NCI-H345 treated with DMSO at 0.1 percent for 48 hours (cell line): ENCODE data around the gene FAIM2.
"Not testable (repeated sequence)": the region's sequence is repeated elsewhere in the genome, so short reads cannot be mapped to it uniquely, and the experiment has no call there.

Source experiments
- DNase-seq: peaks from one replicate; lab custom pipeline; 2025; ENCODE audit not compliant: unreplicated experiment; lab: John Stamatoyannopoulos, UW

Gene FAIM2

DNA sequence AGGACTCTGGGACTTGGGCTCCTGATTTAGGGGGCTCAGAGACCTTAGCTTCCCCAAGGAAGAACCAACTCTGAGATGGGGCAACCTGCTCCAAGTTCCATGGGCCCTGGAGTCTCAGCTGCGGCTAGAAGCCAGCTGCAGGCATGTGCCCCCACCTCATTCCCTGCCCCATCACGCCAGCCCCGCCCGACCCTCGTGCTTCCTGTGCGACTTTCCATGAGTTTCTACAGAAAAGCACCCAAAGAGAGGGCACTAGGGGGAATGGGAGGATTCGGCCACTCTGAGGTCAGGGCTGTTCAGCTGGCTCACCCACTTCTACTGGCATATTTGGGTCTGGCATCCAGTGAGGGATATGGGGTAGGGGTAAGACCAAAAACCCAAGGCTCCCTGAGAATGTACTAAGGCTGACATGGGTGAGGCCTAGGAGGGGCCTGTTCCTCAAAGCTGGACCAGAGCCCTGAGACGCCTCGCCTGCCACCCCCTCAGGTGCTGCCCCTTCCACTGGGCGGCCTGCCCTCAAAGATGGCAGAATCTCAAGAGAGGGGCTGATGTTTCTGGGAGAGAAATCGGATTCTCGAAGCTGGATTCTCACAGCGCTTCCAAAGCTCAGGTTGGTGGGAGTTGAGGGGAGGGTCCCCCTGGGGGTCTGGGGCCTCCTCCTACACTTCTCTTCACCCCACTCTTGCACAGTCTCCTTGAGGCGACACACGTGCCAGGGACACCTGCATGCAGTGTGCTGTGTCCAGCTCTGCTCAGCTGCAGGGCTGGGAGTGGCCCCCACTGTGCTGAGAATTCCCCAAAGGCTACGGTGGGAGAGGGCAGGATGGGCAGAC is 22.1 kb downstream of the FAIM2 start:
- no peak for DNase-seq

DNA sequence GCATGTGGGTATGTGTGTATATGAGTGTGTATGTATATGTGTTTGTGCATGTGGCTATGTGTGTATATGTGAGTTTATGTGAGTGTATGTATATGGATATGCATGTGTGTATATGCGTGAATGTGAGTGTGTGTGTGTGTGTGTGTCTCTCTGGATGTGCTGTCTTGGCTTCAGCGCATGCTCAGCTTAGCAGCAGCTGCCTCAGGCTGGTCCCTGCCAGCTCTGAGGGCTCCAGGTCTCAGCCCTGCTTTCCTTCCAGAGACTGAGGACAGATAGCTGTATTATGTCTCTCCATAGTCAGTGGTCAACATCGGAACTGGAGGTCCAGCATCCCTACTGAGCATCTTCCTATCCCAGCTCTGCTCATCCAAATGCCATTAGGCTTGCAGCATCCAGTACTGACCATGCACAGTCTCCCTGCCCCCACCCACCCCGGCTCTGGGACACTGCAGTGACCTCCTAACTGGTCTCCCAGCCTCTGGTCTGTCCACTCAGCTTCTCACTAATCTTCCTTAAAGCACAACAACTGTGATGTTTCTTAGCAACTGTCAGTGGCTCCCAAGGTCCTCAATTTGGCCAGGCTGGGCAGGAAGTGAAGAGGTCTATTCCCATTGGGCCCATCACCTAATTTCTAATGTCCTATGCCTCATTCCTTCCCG is 22.8 kb downstream of the FAIM2 start:
- DNase-seq: no peak

DNA sequence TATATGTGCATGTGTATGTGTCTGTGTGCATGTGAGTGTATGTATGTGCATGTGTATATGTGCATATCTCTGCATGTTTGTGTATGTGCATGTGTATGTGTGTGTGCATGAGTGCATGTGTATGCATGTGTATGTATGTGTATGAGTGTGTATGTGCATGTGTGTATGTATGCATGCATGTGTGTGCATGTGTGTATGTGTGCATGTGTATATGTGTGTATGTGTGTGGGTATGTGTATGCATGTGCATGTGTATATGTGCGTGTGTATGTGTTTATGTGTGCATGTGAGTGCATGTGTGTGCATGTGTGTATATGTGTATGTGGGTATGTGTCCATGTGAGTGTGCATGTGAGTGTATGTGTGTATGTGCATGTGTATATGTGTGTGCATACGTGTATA is 24.6 kb downstream of the FAIM2 start:
- not testable (repeated sequence) for DNase-seq

DNA sequence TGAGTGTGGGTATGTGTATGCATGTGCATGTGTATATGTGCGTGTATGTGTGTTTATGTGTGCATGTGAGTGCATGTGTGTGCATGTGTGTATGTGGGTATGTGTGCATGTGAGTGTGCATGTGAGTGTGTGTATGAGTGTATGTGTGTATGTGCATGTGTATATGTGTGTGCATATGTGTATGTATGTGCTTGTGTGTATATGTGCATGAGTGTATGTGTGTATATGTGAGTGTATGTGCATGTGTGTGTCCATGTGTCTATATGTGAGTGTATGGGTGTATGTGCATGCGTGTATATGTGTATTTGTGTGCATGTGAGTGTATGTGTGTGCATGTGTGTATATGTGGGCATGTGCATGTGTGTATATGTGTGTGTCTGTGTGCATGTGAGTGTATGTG is 25.7 kb downstream of the FAIM2 start:
- DNase-seq: no peak

DNA sequence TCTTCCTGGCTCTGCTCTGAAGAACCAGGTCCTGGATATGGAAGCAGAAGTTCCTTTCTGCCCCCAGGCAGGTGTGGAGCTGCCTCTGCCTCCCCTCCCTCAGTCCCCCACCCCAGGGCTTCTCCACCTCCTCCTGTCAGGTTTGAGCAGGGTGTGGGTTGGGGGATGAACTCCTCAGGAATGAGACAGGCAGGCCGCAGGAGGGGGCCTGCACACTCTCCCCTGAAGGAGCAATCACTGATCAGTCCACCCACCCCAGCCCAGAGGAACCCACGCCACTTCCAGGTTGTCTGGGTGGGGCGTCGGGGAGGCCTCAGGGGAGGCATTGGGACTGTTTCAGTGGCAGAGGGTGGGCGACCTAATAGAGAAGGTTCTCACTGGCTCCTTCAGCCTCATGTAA is 26.6 kb downstream of the FAIM2 start:
- no peak for DNase-seq

DNA sequence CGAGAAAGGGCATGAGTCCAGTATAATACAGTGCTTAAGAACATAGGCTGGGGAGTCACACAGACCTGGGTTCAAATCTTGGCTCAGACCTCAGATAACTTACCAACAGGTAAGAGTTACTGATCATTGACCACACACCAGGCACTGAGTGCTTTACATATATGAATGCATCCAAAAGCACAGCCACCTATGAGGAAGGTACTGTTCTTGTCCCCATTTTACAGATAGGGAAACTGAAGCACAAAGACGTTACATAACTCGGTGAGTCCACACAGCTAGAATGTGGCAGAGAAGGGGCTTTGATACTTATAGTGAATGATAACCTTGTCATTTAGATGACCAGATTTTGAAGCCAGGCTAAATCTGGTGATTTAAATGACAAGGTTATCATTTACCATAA is 27.6 kb downstream of the FAIM2 start:
- DNase-seq: no peak

DNA sequence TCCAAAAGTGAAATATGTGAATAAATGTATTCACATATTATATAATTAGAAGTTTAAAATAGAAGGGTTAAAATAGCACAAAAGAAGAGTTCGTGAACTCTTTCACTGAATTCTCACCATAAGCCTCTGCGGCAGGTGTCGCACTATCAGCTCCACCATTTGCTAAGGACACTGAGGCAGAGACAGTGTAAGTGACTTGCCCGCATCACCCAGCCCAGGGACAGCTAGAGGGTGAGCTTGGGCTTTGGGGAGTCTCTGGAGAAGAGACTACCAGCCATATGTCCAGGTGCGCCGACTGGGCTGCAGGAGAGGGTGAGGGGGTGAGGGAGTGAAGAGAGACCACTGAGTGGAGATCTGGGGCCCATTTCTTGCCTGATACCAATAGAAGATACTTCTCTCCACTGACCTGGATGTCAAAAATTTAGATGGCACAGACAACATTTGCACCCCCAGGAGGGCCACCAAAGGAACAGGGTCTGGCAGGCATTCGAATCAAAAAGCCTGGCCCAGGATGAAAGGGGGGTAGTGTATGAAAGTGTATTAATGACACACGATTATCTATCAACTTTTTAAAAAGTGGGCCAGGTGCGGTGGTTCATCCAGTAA is 28.5 kb downstream of the FAIM2 start:
- DNase-seq: no peak

DNA sequence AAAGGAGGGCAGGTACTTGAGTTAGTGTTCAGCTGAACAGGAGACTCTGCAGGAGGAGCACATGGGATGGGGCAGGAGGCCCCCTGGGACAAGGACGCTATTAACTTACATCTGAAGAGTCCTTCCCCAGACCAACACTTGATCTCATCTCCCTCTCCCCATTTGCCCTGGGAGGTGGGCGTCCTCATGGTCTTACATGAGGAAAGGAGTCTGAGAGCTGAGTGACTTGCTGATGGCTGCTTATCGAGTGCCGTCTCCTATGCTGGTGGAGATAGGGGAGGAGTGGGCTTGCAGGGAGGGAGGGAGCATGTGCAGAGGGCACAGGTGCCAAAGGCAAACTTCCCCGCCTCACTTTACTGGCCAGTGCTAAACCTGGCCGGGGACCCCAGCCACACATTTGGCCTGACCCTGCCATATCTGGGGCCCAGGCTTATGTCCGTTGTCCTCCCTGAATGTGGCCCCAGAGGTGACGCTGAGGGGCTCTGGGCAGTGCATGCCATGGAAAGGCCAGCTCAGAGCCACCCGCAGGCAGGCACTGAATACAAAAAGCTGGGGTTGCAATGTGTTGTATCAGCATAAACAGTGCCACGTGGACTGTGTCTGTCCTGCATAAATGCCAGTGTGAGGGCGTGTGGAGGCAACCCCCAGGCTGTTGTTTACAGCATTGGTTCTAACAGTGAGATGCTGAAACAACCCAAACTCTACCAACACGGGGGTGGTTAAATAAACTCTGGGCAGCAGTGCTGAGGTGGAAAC is 29.4 kb downstream of the FAIM2 start:
- DNase-seq: no peak

DNA sequence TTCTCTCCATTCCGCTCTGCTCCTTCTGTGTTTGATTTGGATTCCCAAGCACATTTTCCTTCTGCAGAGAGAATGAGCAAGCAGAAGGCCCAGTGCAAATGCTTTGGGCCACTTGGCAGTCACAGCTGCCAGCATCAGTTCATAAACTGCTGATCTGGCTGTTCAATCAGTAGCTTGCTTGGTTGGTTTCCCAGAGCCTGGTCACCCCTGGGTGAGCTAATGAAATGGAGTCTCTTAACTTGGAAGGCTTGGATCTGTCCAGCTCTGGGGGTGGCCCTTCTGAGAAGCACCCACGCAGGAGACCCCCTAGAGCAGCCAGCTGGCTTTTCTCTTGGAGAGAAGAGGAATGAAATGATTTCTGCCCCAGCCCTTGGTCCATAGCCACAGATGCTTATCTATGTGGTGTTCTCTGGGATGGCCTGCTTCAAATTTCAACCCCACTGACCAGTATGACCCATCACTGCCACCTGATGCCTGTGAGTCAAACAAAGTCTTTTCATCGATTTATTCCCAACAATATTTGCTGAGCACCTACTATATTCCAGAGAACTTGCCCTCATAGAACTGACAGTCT is 30.3 kb downstream of the FAIM2 start:
- DNase-seq: no peak

DNA sequence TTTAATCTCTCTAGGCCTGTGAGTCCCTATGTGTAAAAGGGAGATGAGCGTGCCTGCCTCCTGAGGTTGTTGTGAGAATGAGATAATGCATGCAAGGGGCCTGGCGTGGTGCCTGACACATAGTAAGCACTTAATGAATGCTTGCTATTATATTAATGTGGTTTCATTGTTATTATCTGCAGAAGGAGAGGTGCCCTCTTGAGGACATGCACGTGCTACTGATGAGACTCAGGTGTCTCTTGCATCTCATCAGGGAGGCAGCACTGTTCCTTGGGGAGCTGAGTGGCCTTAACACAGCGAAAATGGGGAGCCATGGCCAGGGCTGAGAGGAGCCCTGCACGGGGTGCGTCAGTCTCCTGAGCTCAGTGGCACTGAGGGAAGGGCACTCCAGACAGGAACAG is 30.9 kb downstream of the FAIM2 start:
- no peak for DNase-seq

DNA sequence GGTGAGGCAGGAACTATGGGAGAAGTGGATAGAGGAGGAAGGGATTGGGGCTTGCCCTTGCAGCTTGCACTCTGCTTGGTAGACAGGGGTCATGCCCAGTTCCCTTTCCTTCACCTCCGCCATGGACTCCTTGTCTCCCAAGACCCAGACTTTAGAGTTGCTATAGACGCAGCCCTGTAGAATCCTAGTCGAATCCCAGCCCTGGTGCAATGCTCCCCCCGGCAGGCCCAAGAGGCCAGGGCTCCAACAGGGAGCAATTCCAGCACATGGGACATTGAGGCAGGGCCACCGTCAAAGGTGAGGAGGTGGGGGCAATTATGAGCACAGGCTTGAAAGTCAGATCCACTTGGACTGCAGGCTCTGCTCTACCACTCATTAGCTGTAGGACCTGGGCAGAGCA is 31.3 kb downstream of the FAIM2 start:
- no peak for DNase-seq

DNA sequence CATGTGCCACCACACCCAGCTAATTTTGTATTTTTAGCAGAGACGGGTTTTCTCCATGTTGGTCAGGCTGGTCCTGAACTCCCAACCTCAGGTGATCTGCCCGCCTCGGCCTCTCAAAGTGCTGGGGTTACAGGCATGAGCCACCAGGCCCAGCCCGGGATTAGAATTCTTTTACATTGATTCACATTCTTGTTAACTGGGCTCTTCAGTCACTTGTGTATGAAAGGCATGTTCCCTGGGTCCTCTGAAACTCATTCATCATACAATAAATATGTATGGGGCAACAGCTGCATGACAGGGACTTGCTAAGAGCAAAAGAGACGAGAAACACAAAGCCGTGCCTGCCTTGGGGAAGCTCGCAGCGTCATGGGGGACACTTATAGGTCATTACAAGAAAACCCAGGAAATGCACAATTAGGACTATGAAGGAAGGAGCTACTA is 31.9 kb downstream of the FAIM2 start:
- DNase-seq: not testable (repeated sequence)

DNA sequence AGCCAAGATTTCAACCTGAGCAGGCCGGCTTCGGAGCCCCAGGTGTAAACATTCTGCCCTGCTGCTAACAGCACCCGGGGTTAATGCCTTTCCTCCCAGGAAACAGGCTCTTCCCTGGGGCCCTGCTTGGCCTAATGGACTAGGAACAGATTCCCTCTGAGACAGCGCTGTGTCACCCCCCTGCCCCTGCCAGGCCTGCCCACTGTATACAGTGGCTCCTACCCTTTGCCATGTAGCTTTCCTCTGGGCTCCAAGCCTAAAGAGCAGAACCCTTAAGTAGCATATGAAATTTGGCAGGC is 32.5 kb downstream of the FAIM2 start:
- DNase-seq: no peak

DNA sequence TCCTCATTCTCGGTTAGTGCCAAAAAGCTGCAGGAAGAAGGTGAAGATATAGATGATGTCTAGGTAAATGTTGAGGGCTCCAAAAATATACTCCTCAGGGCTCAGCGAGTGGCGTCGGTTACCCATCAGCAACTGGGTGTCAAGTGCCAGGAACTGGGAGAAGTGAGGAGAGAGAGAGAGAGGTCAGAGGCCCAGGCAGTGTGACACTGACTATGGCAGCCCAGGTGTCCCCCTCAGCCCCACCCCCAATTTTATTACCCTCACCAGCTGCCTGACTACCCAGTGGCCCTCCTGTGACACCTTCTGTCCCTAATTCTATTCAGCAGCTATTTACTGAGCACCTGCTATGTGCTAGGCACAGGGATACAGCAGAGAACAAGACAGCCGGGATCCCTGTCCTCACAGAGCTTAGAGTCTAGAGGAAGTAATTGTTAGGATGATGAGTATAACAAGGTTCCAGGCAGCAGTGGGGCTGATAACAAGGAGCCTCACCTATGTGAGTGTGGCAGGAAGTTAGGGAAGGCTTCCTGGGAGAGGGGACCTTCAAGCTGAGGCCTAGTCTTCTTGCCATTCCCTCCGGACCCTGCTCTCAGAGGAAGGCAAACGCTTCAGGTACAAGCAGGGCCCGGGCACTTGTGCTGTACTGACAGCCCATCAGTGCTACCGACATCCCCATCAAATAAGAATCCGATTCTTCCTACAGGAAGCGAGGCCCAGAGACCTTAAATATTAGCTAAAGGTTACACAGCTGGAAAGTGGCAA is 33.0 kb downstream of the FAIM2 start:
- no peak for DNase-seq

DNA sequence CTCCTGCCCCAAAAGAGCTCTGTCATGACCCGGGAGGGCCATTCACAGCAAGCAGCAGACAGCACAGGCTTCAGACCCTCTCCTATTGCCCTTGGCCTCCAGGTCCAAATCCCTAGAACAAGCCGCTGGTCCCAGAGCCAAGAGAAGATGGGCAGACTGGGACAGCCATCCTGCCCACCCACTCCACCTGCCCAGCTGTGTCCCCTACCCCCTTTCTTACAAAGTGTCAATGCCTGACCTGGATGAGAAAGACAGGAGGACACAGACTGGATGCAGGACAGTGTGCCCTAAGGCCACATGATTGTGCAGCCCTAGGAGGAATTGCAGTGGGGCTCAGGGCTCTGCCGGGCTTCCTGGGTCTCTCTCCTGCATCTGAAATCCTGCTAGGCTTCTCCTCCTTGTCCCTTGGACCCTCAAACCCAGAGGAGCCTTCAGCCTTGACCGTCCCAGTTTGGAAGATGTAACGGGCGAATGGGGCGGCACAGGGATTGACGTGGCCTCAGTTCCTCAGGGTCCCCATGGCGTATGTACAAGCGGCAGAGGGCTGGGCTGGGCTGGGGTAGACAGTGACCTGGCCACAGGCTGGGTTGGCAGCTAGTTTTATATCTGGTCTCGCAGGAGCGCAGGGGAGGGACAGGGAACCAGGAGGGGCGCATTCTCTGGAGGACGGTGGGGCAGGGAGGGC is 33.7 kb downstream of the FAIM2 start:
- DNase-seq: no peak

DNA sequence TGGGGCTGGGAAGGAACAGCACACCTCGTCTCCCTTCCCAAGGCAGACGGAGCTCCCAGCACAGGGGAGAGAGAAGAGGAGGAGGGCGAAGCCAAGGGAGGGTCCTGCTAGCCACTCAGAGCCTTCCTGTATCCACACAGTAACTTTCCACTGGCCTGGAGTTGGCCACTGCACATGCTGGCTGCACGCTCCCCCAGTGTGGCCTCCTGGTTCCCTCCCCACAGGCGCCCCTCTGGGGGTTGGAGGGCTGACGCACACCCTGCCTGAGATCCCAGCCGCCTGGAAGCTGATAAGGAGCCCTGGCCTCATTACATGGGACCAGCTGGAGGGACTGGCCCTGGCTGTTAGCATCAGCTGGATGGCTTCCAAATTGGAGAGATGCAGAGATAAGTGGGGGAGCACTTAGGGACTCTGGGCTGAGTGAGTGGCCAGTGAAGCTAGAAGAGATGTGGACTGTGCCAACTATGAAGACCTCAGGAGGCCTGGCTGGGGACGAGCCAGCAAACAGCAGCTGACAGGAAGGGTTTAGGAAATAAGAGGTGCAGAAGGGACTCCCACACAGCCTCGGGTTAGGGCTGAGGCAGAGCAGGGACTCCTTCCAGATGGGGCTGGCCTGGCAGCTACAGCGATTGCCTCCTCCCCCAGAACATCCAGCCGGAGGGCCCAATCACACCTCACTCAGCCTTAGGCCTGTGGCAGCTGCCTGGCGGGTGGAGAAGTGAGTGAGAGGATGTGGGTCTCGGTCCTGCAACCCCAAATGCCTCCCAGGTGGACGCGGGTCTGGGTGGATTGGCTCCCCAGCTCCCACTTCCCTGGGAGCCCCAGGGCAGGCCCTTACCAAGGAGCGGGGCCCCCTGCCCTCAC is 34.5 kb downstream of the FAIM2 start:
- DNase-seq: peak; percentile 6

DNA sequence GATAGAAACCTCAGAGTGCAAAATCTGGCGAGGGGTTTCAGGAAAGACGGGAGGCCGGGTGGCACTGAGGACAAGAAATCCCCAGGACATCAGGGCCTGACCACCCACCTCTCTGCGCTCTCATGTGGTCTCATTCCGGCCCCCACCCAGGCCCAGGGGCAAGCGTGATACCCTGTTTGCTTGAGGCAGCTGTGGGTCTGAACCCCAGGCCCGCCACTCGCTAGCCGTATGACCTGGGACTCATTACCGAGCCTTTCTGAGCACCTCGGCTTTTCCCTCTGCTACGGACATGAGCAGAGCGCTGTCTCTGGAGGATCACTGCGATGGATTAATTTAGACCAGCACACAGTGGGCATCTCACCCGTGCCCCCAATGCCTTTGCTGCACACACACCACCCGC is 35.3 kb downstream of the FAIM2 start:
- no peak for DNase-seq

DNA sequence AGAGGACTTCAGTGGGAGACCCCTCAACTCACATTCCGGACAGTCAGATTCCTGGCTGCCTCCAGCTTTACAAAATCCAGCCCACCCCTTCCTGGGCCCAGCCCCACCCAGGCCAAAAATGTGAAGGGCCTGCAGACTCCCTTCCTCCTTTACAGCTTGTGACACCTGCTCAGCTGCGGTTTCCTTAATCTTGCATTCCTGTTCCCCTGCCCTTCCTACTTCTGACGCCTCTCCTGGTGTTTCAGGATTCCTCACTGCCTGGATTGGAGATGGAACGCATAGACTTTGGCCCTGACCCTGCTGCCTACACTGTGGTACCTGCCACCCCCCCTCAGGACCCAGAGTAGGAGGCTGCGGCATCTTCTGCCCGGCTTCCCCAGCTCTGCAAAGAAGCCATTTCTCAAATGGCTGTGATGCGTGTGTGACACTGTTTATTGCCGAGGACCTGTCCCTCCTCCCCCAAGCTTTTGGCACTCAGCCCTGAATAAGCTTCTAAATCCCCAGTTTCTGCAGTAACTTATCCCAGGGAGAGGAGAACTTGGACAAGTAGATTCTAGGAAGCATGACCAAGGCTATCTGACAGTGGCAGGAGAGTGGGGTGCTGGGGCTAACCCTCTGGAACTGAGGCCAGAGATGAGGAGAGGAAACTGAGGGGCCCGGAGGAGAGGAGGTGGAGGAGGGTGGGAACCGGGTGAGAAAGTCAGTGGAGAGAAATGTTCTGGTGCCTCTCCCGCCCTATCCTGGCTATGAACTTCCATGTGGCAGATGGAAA is 35.9 kb downstream of the FAIM2 start:
- DNase-seq: no peak
